SK-N-SH treated with all-trans-retinoic acid at 6 μM for 48 hours (cell line): ENCODE measurements around the gene ITGB1.

Source experiments
- ATAC-seq: fragments of 200-7000 bp; cut with Tn5 transposase; 3 replicates; pipeline ENCODE4 v1.9.1; 2020; ENCODE audit warnings: mild to moderate bottlenecking, moderate library complexity
- ARNTL ChIP-seq: fragments of 450-650 bp; formaldehyde crosslinking; IDR thresholded peaks from 2 replicates; pipeline ENCODE4 v1.5.0; 2020; ENCODE audit warnings: low read depth, mild to moderate bottlenecking, moderate library complexity, borderline replicate concordance
- BACH2 ChIP-seq: fragments of 250-450 bp; sonication (Bioruptor Pico); IDR thresholded peaks from 2 replicates; pipeline ENCODE4 v1.9.0; 2021; ENCODE audit warnings: mild to moderate bottlenecking, borderline replicate concordance
- CSDC2 ChIP-seq: fragments of 250-450 bp; sonication (Bioruptor Pico); IDR thresholded peaks from 2 replicates; pipeline ENCODE4 v1.5.0; 2020; ENCODE audit warnings: mild to moderate bottlenecking, moderate library complexity
- GLIS3 ChIP-seq: fragments of 250-450 bp; sonication (Bioruptor Pico); IDR thresholded peaks from 2 replicates; pipeline ENCODE4 v1.5.0; 2020; ENCODE audit warnings: mild to moderate bottlenecking, moderate library complexity
- ISL1 ChIP-seq: fragments of 250-450 bp; sonication (Bioruptor Pico); IDR thresholded peaks from 2 replicates; pipeline ENCODE4 v2.1.2; 2022; ENCODE audit warnings: mild to moderate bottlenecking, moderate library complexity
- OSR1 ChIP-seq: fragments of 250-450 bp; sonication (Bioruptor Pico); IDR thresholded peaks from 2 replicates; pipeline ENCODE4 v1.8.0; 2022; ENCODE audit warnings: moderate library complexity, mild to moderate bottlenecking, inconsistent platforms
- PPARA ChIP-seq: fragments of 250-450 bp; sonication (Bioruptor Pico); IDR thresholded peaks from 2 replicates; pipeline ENCODE4 v1.5.0; 2020; ENCODE audit warnings: mild to moderate bottlenecking, borderline replicate concordance
- RARB ChIP-seq: fragments of 250-450 bp; sonication (Bioruptor Pico); IDR thresholded peaks from 2 replicates; pipeline ENCODE4 v1.8.0; 2021; ENCODE audit warnings: mild to moderate bottlenecking, moderate library complexity
- SNAI2 ChIP-seq: fragments of 250-450 bp; sonication (Bioruptor Pico); IDR thresholded peaks from 2 replicates; pipeline ENCODE4 v1.5.0; 2020; ENCODE audit warnings: mild to moderate bottlenecking, moderate library complexity
- TCF4 ChIP-seq: fragments of 250-450 bp; sonication (Bioruptor Pico); IDR thresholded peaks from 2 replicates; pipeline ENCODE4 v1.8.0; 2021; ENCODE audit warnings: mild to moderate bottlenecking, moderate library complexity, borderline replicate concordance
- TOX ChIP-seq: fragments of 250-450 bp; sonication (Bioruptor Pico); IDR thresholded peaks from 2 replicates; pipeline ENCODE4 v1.8.0; 2021; ENCODE audit warnings: mild to moderate bottlenecking, moderate library complexity, borderline replicate concordance
- ZC3H10 ChIP-seq: fragments of 250-450 bp; sonication (Bioruptor Pico); IDR thresholded peaks from 2 replicates; pipeline ENCODE4 v1.5.1; 2021; ENCODE audit warnings: mild to moderate bottlenecking, moderate library complexity
- ZFP3 ChIP-seq: fragments of 250-450 bp; sonication (Bioruptor Pico); IDR thresholded peaks from 2 replicates; pipeline ENCODE4 v1.5.0; 2020; ENCODE audit warnings: mild to moderate bottlenecking, moderate library complexity
- ZFP30 ChIP-seq: fragments of 450-650 bp; formaldehyde crosslinking; IDR thresholded peaks from 2 replicates; pipeline ENCODE4 v1.5.0; 2022; ENCODE audit warnings: mild to moderate bottlenecking, moderate library complexity
- ZNF565 ChIP-seq: fragments of 450-650 bp; formaldehyde crosslinking; conservative IDR thresholded peaks from 2 replicates; pipeline ENCODE4 v1.5.0; 2020; ENCODE audit warnings: low read depth, mild to moderate bottlenecking, moderate library complexity
- ZNF70 ChIP-seq: fragments of 450-650 bp; formaldehyde crosslinking; IDR thresholded peaks from 2 replicates; pipeline ENCODE4 v1.5.0; 2020; ENCODE audit warnings: mild to moderate bottlenecking, moderate library complexity
- TF ChIP-seq, protein P1 (sequence below): fragments of 250-450 bp; sonication (Bioruptor Pico); IDR thresholded peaks from 2 replicates; pipeline ENCODE4 v1.5.0; 2020; ENCODE audit warnings: mild to moderate bottlenecking, moderate library complexity
- TF ChIP-seq, protein P2 (sequence below): fragments of 250-450 bp; sonication (Bioruptor Pico); IDR thresholded peaks from 2 replicates; pipeline ENCODE4 v1.5.1; 2020; ENCODE audit warnings: low read depth, mild to moderate bottlenecking, moderate library complexity
- TF ChIP-seq, protein P3 (sequence below): fragments of 250-450 bp; sonication (Bioruptor Pico); IDR thresholded peaks from 2 replicates; pipeline ENCODE4 v1.8.0; 2021; ENCODE audit warnings: low read depth, mild to moderate bottlenecking, moderate library complexity, borderline replicate concordance
- TF ChIP-seq, protein P4 (sequence below): fragments of 250-450 bp; sonication (Bioruptor Pico); IDR thresholded peaks from 2 replicates; pipeline ENCODE4 v1.8.0; 2020; ENCODE audit warnings: mild to moderate bottlenecking, moderate library complexity, borderline replicate concordance
- TF ChIP-seq, protein P5 (sequence below): fragments of 250-450 bp; sonication (Bioruptor Pico); IDR thresholded peaks from 2 replicates; pipeline ENCODE4 v1.5.1; 2021; ENCODE audit warnings: mild to moderate bottlenecking, moderate library complexity

Gene ITGB1

DNA sequence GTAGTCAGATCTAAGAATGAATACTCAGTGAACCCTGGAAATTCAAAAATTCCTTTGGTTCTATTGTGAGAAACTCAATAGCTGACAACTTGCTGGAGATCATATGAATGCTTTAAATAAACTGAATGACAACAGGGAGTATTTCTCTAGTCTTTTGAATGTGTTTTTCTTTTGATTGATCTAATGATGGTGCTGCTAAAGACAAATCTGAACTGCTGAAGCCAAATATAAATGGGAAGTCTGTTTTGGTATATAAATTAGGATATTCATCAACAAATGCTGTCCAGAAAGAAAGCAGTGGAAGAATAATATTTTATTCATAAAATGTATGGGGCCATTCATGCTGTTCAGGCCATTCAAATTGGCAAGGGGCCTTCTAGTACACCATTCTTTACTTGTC is 79.4 kb downstream of the ITGB1 start (continued):
- TF ChIP-seq, protein P1, sequence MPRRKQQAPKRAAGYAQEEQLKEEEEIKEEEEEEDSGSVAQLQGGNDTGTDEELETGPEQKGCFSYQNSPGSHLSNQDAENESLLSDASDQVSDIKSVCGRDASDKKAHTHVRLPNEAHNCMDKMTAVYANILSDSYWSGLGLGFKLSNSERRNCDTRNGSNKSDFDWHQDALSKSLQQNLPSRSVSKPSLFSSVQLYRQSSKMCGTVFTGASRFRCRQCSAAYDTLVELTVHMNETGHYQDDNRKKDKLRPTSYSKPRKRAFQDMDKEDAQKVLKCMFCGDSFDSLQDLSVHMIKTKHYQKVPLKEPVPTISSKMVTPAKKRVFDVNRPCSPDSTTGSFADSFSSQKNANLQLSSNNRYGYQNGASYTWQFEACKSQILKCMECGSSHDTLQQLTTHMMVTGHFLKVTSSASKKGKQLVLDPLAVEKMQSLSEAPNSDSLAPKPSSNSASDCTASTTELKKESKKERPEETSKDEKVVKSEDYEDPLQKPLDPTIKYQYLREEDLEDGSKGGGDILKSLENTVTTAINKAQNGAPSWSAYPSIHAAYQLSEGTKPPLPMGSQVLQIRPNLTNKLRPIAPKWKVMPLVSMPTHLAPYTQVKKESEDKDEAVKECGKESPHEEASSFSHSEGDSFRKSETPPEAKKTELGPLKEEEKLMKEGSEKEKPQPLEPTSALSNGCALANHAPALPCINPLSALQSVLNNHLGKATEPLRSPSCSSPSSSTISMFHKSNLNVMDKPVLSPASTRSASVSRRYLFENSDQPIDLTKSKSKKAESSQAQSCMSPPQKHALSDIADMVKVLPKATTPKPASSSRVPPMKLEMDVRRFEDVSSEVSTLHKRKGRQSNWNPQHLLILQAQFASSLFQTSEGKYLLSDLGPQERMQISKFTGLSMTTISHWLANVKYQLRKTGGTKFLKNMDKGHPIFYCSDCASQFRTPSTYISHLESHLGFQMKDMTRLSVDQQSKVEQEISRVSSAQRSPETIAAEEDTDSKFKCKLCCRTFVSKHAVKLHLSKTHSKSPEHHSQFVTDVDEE (CRISPR knock-in tag): no peak

DNA sequence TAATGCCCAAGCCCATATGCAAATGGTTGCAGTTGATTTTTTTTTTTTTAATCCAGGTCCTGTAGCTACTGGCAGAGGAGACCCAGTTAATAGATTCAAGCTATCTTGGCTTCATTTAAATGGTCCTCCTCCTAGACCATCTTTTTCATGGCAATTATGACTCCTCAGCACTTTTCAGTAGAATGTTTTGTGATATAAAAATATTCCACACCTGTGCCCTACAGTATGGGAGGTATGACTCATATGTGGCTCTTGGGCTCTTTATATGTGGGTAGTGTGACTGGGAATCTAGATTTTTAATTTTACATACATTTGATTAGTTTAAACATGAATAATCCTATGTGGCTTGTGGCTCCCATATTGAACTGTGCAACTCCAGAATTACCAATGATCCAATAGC is 80.1 kb downstream of the ITGB1 start:
- TF ChIP-seq, protein P2, sequence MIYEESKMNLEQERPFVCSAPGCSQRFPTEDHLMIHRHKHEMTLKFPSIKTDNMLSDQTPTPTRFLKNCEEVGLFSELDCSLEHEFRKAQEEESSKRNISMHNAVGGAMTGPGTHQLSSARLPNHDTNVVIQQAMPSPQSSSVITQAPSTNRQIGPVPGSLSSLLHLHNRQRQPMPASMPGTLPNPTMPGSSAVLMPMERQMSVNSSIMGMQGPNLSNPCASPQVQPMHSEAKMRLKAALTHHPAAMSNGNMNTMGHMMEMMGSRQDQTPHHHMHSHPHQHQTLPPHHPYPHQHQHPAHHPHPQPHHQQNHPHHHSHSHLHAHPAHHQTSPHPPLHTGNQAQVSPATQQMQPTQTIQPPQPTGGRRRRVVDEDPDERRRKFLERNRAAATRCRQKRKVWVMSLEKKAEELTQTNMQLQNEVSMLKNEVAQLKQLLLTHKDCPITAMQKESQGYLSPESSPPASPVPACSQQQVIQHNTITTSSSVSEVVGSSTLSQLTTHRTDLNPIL: no peak
- TF ChIP-seq TCF4 (CRISPR knock-in tag) (no peak), CSDC2 (CRISPR knock-in tag) (no peak), ZFP3 (CRISPR knock-in tag) (no peak), GLIS3 (CRISPR knock-in tag) (no peak), ZC3H10 (no peak), SNAI2 (CRISPR knock-in tag) (no peak)
- TF ChIP-seq, all 23 proteins: peak for 0
- no peak for ATAC-seq

DNA sequence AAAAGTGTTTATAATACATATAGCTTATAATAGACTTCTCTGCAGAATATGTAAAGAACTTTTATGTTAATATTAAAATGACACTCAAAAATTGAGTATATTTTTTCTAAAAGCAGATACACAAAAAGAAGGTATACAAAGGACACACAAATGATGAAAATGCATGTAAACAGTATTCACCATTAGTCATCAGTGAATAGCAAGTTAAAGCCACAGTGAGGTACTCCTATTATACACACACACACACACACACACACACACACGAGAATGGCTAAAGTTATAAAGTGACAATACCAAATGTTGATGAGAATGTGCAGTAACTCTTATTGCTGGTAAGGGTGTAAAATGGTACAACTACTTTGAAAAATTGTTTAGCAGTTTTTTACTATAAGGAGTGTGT is 92.9 kb downstream of the ITGB1 start:
- TF ChIP-seq, protein P3, sequence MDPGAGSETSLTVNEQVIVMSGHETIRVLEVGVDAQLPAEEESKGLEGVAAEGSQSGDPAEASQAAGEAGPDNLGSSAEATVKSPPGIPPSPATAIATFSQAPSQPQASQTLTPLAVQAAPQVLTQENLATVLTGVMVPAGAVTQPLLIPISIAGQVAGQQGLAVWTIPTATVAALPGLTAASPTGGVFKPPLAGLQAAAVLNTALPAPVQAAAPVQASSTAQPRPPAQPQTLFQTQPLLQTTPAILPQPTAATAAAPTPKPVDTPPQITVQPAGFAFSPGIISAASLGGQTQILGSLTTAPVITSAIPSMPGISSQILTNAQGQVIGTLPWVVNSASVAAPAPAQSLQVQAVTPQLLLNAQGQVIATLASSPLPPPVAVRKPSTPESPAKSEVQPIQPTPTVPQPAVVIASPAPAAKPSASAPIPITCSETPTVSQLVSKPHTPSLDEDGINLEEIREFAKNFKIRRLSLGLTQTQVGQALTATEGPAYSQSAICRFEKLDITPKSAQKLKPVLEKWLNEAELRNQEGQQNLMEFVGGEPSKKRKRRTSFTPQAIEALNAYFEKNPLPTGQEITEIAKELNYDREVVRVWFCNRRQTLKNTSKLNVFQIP (CRISPR knock-in tag): no peak
- TF ChIP-seq, protein P1 (CRISPR knock-in tag): no peak
- TF ChIP-seq, protein P2: no peak
- TF ChIP-seq SNAI2 (CRISPR knock-in tag) (no peak), ZFP3 (CRISPR knock-in tag) (no peak), CSDC2 (CRISPR knock-in tag) (no peak), OSR1 (CRISPR knock-in tag) (no peak), ZC3H10 (no peak), RARB (CRISPR knock-in tag) (no peak), BACH2 (no peak), ZFP30 (no peak), ARNTL (no peak), GLIS3 (CRISPR knock-in tag) (no peak), ISL1 (CRISPR knock-in tag) (no peak), TOX (CRISPR knock-in tag) (no peak), ZNF565 (CRISPR knock-in tag) (no peak), ZNF70 (CRISPR knock-in tag) (no peak), PPARA (CRISPR knock-in tag) (no peak)
- TF ChIP-seq, protein P4, sequence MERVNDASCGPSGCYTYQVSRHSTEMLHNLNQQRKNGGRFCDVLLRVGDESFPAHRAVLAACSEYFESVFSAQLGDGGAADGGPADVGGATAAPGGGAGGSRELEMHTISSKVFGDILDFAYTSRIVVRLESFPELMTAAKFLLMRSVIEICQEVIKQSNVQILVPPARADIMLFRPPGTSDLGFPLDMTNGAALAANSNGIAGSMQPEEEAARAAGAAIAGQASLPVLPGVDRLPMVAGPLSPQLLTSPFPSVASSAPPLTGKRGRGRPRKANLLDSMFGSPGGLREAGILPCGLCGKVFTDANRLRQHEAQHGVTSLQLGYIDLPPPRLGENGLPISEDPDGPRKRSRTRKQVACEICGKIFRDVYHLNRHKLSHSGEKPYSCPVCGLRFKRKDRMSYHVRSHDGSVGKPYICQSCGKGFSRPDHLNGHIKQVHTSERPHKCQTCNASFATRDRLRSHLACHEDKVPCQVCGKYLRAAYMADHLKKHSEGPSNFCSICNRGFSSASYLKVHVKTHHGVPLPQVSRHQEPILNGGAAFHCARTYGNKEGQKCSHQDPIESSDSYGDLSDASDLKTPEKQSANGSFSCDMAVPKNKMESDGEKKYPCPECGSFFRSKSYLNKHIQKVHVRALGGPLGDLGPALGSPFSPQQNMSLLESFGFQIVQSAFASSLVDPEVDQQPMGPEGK (CRISPR knock-in tag): no peak
- TF ChIP-seq, protein P5, sequence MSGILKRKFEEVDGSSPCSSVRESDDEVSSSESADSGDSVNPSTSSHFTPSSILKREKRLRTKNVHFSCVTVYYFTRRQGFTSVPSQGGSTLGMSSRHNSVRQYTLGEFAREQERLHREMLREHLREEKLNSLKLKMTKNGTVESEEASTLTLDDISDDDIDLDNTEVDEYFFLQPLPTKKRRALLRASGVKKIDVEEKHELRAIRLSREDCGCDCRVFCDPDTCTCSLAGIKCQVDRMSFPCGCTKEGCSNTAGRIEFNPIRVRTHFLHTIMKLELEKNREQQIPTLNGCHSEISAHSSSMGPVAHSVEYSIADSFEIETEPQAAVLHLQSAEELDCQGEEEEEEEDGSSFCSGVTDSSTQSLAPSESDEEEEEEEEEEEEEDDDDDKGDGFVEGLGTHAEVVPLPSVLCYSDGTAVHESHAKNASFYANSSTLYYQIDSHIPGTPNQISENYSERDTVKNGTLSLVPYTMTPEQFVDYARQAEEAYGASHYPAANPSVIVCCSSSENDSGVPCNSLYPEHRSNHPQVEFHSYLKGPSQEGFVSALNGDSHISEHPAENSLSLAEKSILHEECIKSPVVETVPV (CRISPR knock-in tag): no peak
- no peak for ATAC-seq
